Ovary (tissue), 9 donors: ENCODE data around the gene PNPLA5. TPM values are rescaled to one million over a fixed set of nuclear protein-coding genes. Genes with fewer than 3 reads are reported as not detected.
A peak's percentile ranks its signal among the peaks of the same experiment; 100 is the strongest.

ENCODE experiments used
- DNase-seq, 5 donors: peaks; one replicate each; pipeline ENCODE4 v3.0.0-alpha.2; 2019 to 2020
- H3K27ac ChIP-seq, 2 donors: fragments of 200-600 bp; one replicate each; pipeline versions ENCODE4 v1.5.1 to v1.8.0; 2019 to 2022
- H3K27me3 ChIP-seq: fragments of 200-600 bp; one replicate; pipeline ENCODE4 v1.8.0; 2022
- H3K36me3 ChIP-seq: fragments of 200-600 bp; sonication (generic); one replicate; pipeline ENCODE4 v1.5.1; 2019
- H3K4me1 ChIP-seq: one replicate; pipeline ENCODE4 v1.8.1; 2013; ENCODE audit warnings: mild to moderate bottlenecking, moderate library complexity; ENCODE audit not compliant: insufficient read depth
- H3K4me3 ChIP-seq: fragments of 200-600 bp; sonication (generic); one replicate; pipeline ENCODE4 v1.5.1; 2017
- H3K9me3 ChIP-seq, 2 donors: fragments of 200-600 bp in 1 of 2; sonication (generic) in 1 of 2; one replicate each; pipeline versions ENCODE4 v1.5.1 to v1.8.1; 2013 to 2019; ENCODE audit warnings: mild to moderate bottlenecking in 1 of 2, moderate library complexity in 1 of 2
- CTCF ChIP-seq, 3 donors: fragments of 450-650 bp in 2 of 3; fragments of 200-600 bp in 1 of 3; IDR thresholded peaks; one replicate each; pipeline versions ENCODE4 v1.5.1 to v1.8.0; 2016 to 2022; ENCODE audit warnings: antibody characterized with exemption in 3 of 3, mild to moderate bottlenecking in 1 of 3
- EP300 ChIP-seq: sonication (generic); formaldehyde crosslinking; IDR thresholded peaks from one replicate; pipeline ENCODE4 v1.6.1; 2017; ENCODE audit warnings: antibody characterized with exemption
- POLR2A ChIP-seq: fragments of 450-650 bp; IDR thresholded peaks from one replicate; pipeline ENCODE4 v1.6.1; 2017; ENCODE audit warnings: antibody characterized with exemption, mild to moderate bottlenecking, moderate library complexity
- WGBS, 3 donors: extraction: QIAGEN DNeasy Blood & Tissue Kit in 1 of 3; methylation state at CpG; one replicate each; pipeline versions ENCODE4 v1.1.5 to v1.1.7; 2013 to 2017; 5-methylcytosine and 5-hydroxymethylcytosine counted together
- intact Hi-C, 4 donors: fragments of 100-400 bp; cut with DNase I; formaldehyde crosslinking; loops; one replicate each; pipeline versions ENCODE4 v1.11.0 to v1.15.1; 2022 to 2023
- polyA plus RNA-seq, 2 donors: library from polyadenylated mRNA; stranded (reverse); fragments of 200-250 nt in 1 of 2; fragments of 350-450 nt in 1 of 2; fragmentation: Illumina TruSeq in 1 of 2; extraction: RNeasy Lipid Tissue Mini Kit (QIAGEN cat#74804) in 1 of 2; gene quantifications; one replicate each; pipeline ENCODE4 v1.2.3, GENCODE V29; 2013 to 2014
- total RNA-seq, 7 donors: library from RNA; depleted of rRNA in 2 of 7; stranded (reverse); fragments of >200 nt in 2 of 7; fragmentation: NEBNext Ultra II Directional in 3 of 7; extraction: Animal tissue kit (Norgen Biotek cat#: 25700) in 3 of 7; gene quantifications; one replicate each; pipeline versions ENCODE4 v1.1.0 to v1.2.4, GENCODE V29; 2016 to 2023
- donor health status: DM: no; HTN: no; CAD: no; lungs with moderate emphysema.
- donor health status: DM: no; HTN: no; CAD: no.
- donor health status: Bipolar disorder and iron deficiency.
- donor health status: DM: yes; HTN: yes; CAD: no.
- donor health status: DM: no; HTN: no; CAD: no.
- donor health status: DM: yes; HTN: yes; CAD: no.

Gene PNPLA5
- total and polyA plus RNA-seq, 9 donors = 0.10 TPM; not detected in 8

GRCh38 chr22:43889201-43889859 is 2.5 kb downstream of the PNPLA5 start:
- no peaks in the 10 kb centered on the region for H3K4me1 ChIP-seq
- peak in 1 of 5 donors; percentile 24 for DNase-seq
- WGBS, 3 donors = 57 to 62% (median 59%) methylated on average over 16 of the region's 16 CpGs
- no peaks in the 10 kb centered on the region for H3K36me3 ChIP-seq
- H3K27me3 ChIP-seq = no peaks in the 10 kb centered on the region
- no peaks in the 10 kb centered on the region for H3K9me3 ChIP-seq
- no peak overlapping the region for H3K4me3 ChIP-seq
- intact Hi-C loops = loop anchor here in 3 of 4 donors (5.0 to 10.0 kb wide), 3 partner anchors 495 to 665 kb away; no protein-coding TSS in a partner anchor
- TF ChIP-seq POLR2A = no peak
- TF ChIP-seq EP300 = no peak
- TF ChIP-seq CTCF (IDR thresholded peaks at IDR 0.05) = no peak
- H3K27ac ChIP-seq = no peak overlapping the region

GRCh38 chr22:43888740-43889139 is 3.1 kb downstream of the PNPLA5 start:
- WGBS, 3 donors = 59 to 75% (median 73%) methylated on average over 4 of the region's 4 CpGs
- Histone ChIP-seq H3K4me3 (no peak overlapping the region), H3K9me3 (no peaks in the 10 kb centered on the region), H3K27ac (no peak overlapping the region), H3K36me3 (no peaks in the 10 kb centered on the region), H3K27me3 (no peaks in the 10 kb centered on the region), H3K4me1 (no peaks in the 10 kb centered on the region)
- DNase-seq = peak in 1 of 5 donors; percentile 17
- intact Hi-C loops = loop anchor here in 3 of 4 donors (5.0 to 10.0 kb wide), 3 partner anchors 494 to 664 kb away; no protein-coding TSS in a partner anchor
- TF ChIP-seq CTCF (IDR thresholded peaks at IDR 0.05) (no peak), EP300 (no peak), POLR2A (no peak)

- H3K27me3 ChIP-seq = no peaks in the 10 kb centered on the region
- DNase-seq = peak in 1 of 5 donors; percentile 9
- H3K4me1 ChIP-seq = no peaks in the 10 kb centered on the region
- WGBS, 3 donors = 69 to 78% (median 70%) methylated on average over 4 of the region's 4 CpGs
- TF ChIP-seq CTCF (IDR thresholded peaks at IDR 0.05) = no peak
- no peak for TF ChIP-seq POLR2A
- no peak for TF ChIP-seq EP300
- H3K27ac ChIP-seq = no peak overlapping the region
- intact Hi-C loops = loop anchor here in 3 of 4 donors (5.0 to 10.0 kb wide), 3 partner anchors 493 to 663 kb away; no protein-coding TSS in a partner anchor
- no peaks in the 10 kb centered on the region for H3K36me3 ChIP-seq
- no peak overlapping the region for H3K4me3 ChIP-seq
- no peaks in the 10 kb centered on the region for H3K9me3 ChIP-seq
These were observed 4.4 kb downstream of the PNPLA5 start for GRCh38 chr22:43887391-43887790.

- Histone ChIP-seq H3K9me3 (no peaks in the 10 kb centered on the region), H3K4me1 (no peaks in the 10 kb centered on the region), H3K36me3 (no peaks in the 10 kb centered on the region), H3K4me3 (no peak overlapping the region), H3K27me3 (no peaks in the 10 kb centered on the region), H3K27ac (no peak overlapping the region)
- TF ChIP-seq CTCF (IDR thresholded peaks at IDR 0.05) (no peak), POLR2A (no peak), EP300 (no peak)
- DNase-seq = peak in 1 of 5 donors; percentile 21
- intact Hi-C loops = loop anchor here in 3 of 4 donors (5.0 to 10.0 kb wide), 3 partner anchors 491 to 661 kb away; no protein-coding TSS in a partner anchor
- WGBS, 3 donors = 64 to 68% (median 66%) methylated on average over 7 to 8 of the region's 8 CpGs
These were observed 5.6 kb downstream of the PNPLA5 start for GRCh38 chr22:43886231-43886630.
